Endothelial cell (in vitro differentiated cells): Measurements from ENCODE around the gene PACRG. TPM values are rescaled to one million over a fixed set of nuclear protein-coding genes. Genes with fewer than 3 reads are reported as not detected.

Source experiments
- DNase-seq: peaks from one replicate; pipeline ENCODE4 v3.0.0; 2021; ENCODE audit warnings: low spot score
- H3K27ac Mint-ChIP-seq: one replicate; pipeline ENCODE4 v1.8.0; 2021; ENCODE audit warnings: mixed read lengths, inconsistent platforms; ENCODE audit not compliant: unreplicated experiment
- H3K27me3 Mint-ChIP-seq: one replicate; pipeline ENCODE4 v1.8.0; 2021; ENCODE audit warnings: mild to moderate bottlenecking, moderate library complexity, mixed read lengths, inconsistent platforms; ENCODE audit not compliant: unreplicated experiment
- H3K36me3 Mint-ChIP-seq: one replicate; pipeline ENCODE4 v1.8.0; 2021; ENCODE audit warnings: mild to moderate bottlenecking, low read depth, mixed read lengths, inconsistent platforms; ENCODE audit not compliant: unreplicated experiment
- H3K4me1 Mint-ChIP-seq: one replicate; pipeline ENCODE4 v1.8.0; 2021; ENCODE audit warnings: mild to moderate bottlenecking, mixed read lengths, inconsistent platforms; ENCODE audit not compliant: unreplicated experiment
- H3K4me3 Mint-ChIP-seq: one replicate; pipeline ENCODE4 v1.8.0; 2021; ENCODE audit warnings: mild to moderate bottlenecking, mixed read lengths, inconsistent platforms; ENCODE audit not compliant: unreplicated experiment
- H3K9me3 Mint-ChIP-seq: one replicate; pipeline ENCODE4 v1.8.0; 2021; ENCODE audit warnings: mixed read lengths, inconsistent platforms; ENCODE audit not compliant: unreplicated experiment
- CTCF ChIP-seq: fragments of 200-600 bp; sonication (generic); IDR thresholded peaks from one replicate; pipeline ENCODE4 v1.5.0; 2021; ENCODE audit warnings: antibody characterized with exemption; ENCODE audit not compliant: unreplicated experiment
- total RNA-seq: library from RNA; stranded (reverse); fragmentation: NEBNext Ultra II Directional; extraction: Animal tissue kit (Norgen Biotek cat#: 25700); gene quantifications from one replicate; pipeline ENCODE4 v1.2.1, GENCODE V29; 2021; ENCODE audit not compliant: unreplicated experiment

The PACRG gene
- total RNA-seq, 1 donor from 2014 or later: 1.1 TPM

- Mint-ChIP-seq H3K27me3 (no peaks in the 10 kb centered on the region), H3K4me1 (no peaks in the 10 kb centered on the region), H3K9me3 (no peaks in the 10 kb centered on the region), H3K36me3 (no peaks in the 10 kb centered on the region), H3K4me3 (no peak overlapping the region), H3K27ac (no peak overlapping the region)
- no peak for DNase-seq
- TF ChIP-seq CTCF: no peak
Measured at GRCh38 chr6:163008186-163008585, 280.4 kb downstream of the PACRG start.

GRCh38 chr6:163008626-163009025, 280.9 kb downstream of the PACRG start:
- H3K27me3 Mint-ChIP-seq: no peaks in the 10 kb centered on the region
- DNase-seq: no peak
- no peaks in the 10 kb centered on the region for H3K4me1 Mint-ChIP-seq
- H3K9me3 Mint-ChIP-seq: no peaks in the 10 kb centered on the region
- H3K4me3 Mint-ChIP-seq: no peak overlapping the region
- TF ChIP-seq CTCF: no peak
- no peak overlapping the region for H3K27ac Mint-ChIP-seq
- no peaks in the 10 kb centered on the region for H3K36me3 Mint-ChIP-seq

GRCh38 chr6:163010145-163010544, 282.4 kb downstream of the PACRG start:
- no peaks in the 10 kb centered on the region for H3K27me3 Mint-ChIP-seq
- DNase-seq: no peak
- H3K27ac Mint-ChIP-seq: no peak overlapping the region
- H3K4me1 Mint-ChIP-seq: no peaks in the 10 kb centered on the region
- H3K36me3 Mint-ChIP-seq: no peaks in the 10 kb centered on the region
- no peak for TF ChIP-seq CTCF
- no peaks in the 10 kb centered on the region for H3K9me3 Mint-ChIP-seq
- H3K4me3 Mint-ChIP-seq: no peak overlapping the region

GRCh38 chr6:163014736-163015135, 287.0 kb downstream of the PACRG start:
- TF ChIP-seq CTCF: no peak
- DNase-seq: no peak
- H3K27me3 Mint-ChIP-seq: no peaks in the 10 kb centered on the region
- H3K36me3 Mint-ChIP-seq: no peaks in the 10 kb centered on the region
- no peaks in the 10 kb centered on the region for H3K9me3 Mint-ChIP-seq
- no peak overlapping the region for H3K27ac Mint-ChIP-seq
- H3K4me1 Mint-ChIP-seq: no peaks in the 10 kb centered on the region
- H3K4me3 Mint-ChIP-seq: no peak overlapping the region

GRCh38 chr6:163017801-163018200, 290.0 kb downstream of the PACRG start:
- TF ChIP-seq CTCF: no peak
- no peak for DNase-seq
- peaks cover 2% of the 10 kb centered on the region for H3K27me3 Mint-ChIP-seq
- no peak overlapping the region for H3K27ac Mint-ChIP-seq
- H3K9me3 Mint-ChIP-seq: no peaks in the 10 kb centered on the region
- no peak overlapping the region for H3K4me3 Mint-ChIP-seq
- no peaks in the 10 kb centered on the region for H3K4me1 Mint-ChIP-seq
- H3K36me3 Mint-ChIP-seq: no peaks in the 10 kb centered on the region
